SU-DHL-6 (cell line): ENCODE measurements around the gene STIMATE.

Source experiments
- H2AFZ ChIP-seq: fragments of 200-600 bp; sonication (generic); 2 replicates; pipeline ENCODE4 v1.6.1; 2014; ENCODE audit warnings: low read depth, mild to moderate bottlenecking, moderate library complexity, mixed read lengths, antibody characterized with exemption, low read length; ENCODE audit not compliant: severe bottlenecking
- H3F3A ChIP-seq: fragments of 200-600 bp; shearing (Covaris generic); 2 replicates; pipeline ENCODE4 v1.6.0; 2016; ENCODE audit warnings: antibody characterized with exemption, mild to moderate bottlenecking; ENCODE audit not compliant: insufficient read depth
- H3K27ac ChIP-seq: fragments of 200-600 bp; sonication (generic); 2 replicates; pipeline ENCODE4 v1.5.1; 2016; ENCODE audit warnings: low read depth, mild to moderate bottlenecking, low read length, moderate library complexity, mixed read lengths
- H3K27me3 ChIP-seq: fragments of 200-600 bp; sonication (generic), shearing (Covaris generic); 2 replicates; pipeline ENCODE4 v1.6.0; 2014; ENCODE audit warnings: mild to moderate bottlenecking, low read length
- H3K36me3 ChIP-seq: fragments of 200-600 bp; sonication (generic); 2 replicates; pipeline ENCODE4 v1.6.1; 2014; ENCODE audit warnings: mild to moderate bottlenecking, low read length, mixed read lengths
- H3K4me2 ChIP-seq: fragments of 300-600, 200-600 bp; shearing (Covaris generic), sonication (generic); 2 replicates; pipeline ENCODE4 v1.6.0; 2014; ENCODE audit warnings: low read length, low read depth, mild to moderate bottlenecking; ENCODE audit not compliant: poor library complexity, severe bottlenecking
- H3K4me3 ChIP-seq: fragments of 200-600 bp; sonication (generic); 2 replicates; pipeline ENCODE4 v1.5.1; 2014; ENCODE audit warnings: antibody characterized with exemption, low read length, mild to moderate bottlenecking, mixed read lengths; ENCODE audit not compliant: insufficient read depth, poor library complexity, severe bottlenecking
- H3K79me2 ChIP-seq: fragments of 200-600 bp; sonication (generic); 2 replicates; pipeline ENCODE4 v1.6.1; 2014; ENCODE audit warnings: mild to moderate bottlenecking, low read length, moderate library complexity; ENCODE audit not compliant: insufficient read depth
- H3K9ac ChIP-seq: fragments of 200-600 bp; sonication (generic); 2 replicates; pipeline ENCODE4 v1.7.0; 2014; ENCODE audit warnings: mild to moderate bottlenecking, low read length
- H3K9me2 ChIP-seq: fragments of 200-600 bp; sonication (generic); replicated peaks from 2 replicates; pipeline ENCODE4 v1.6.1; 2014; ENCODE audit warnings: low read length; ENCODE audit not compliant: insufficient read depth
- H3K9me3 ChIP-seq: fragments of 200-600 bp; sonication (generic); 2 replicates; pipeline ENCODE4 v1.6.1; 2014; ENCODE audit warnings: low read length, mixed read lengths; ENCODE audit not compliant: insufficient read depth
- H4K20me1 ChIP-seq: fragments of 200-600 bp; sonication (generic); 2 replicates; pipeline ENCODE4 v1.6.1; 2014; ENCODE audit warnings: low read depth, mild to moderate bottlenecking, antibody characterized with exemption, low read length, moderate library complexity, mixed read lengths
- CTCF ChIP-seq: fragments of 200-600 bp; sonication (generic); IDR thresholded peaks from one replicate; pipeline ENCODE4 v1.5.1; 2017; ENCODE audit warnings: antibody characterized with exemption, mild to moderate bottlenecking, low read length, moderate library complexity; ENCODE audit not compliant: insufficient read depth, poor library complexity, severe bottlenecking
- EZH2phosphoT487 ChIP-seq: fragments of 200-600 bp; sonication (generic), shearing (Covaris generic); conservative IDR thresholded peaks from 2 replicates; pipeline ENCODE4 v1.6.1; 2018; ENCODE audit warnings: mild to moderate bottlenecking, antibody characterized with exemption, low read length, moderate library complexity, mixed read lengths

Gene STIMATE

GRCh38 chr3:52824037-52824436 is 73.3 kb downstream of the STIMATE start:
- Histone ChIP-seq H3K36me3 (no peaks in the 10 kb centered on the region), H3K27me3 (no peaks in the 10 kb centered on the region), H3K9ac (no peak overlapping the region), H3F3A (no peaks in the 10 kb centered on the region), H3K9me3 (no peaks in the 10 kb centered on the region), H3K4me3 (no peak overlapping the region), H4K20me1 (no peaks in the 10 kb centered on the region), H2AFZ (no peak overlapping the region), H3K27ac (no peak overlapping the region), H3K4me2 (no peak overlapping the region), H3K79me2 (no peaks in the 10 kb centered on the region), H3K9me2 (no peaks in the 10 kb centered on the region)
- TF ChIP-seq CTCF (no peak), EZH2phosphoT487 (no peak)

GRCh38 chr3:52822363-52822762 is 75.0 kb downstream of the STIMATE start:
- Histone ChIP-seq H3K4me3 (no peak overlapping the region), H2AFZ (no peak overlapping the region), H3K9me2 (no peaks in the 10 kb centered on the region), H3F3A (no peaks in the 10 kb centered on the region), H3K36me3 (no peaks in the 10 kb centered on the region), H3K79me2 (no peaks in the 10 kb centered on the region), H3K9me3 (no peaks in the 10 kb centered on the region), H3K9ac (no peak overlapping the region), H3K27ac (no peak overlapping the region), H3K27me3 (no peaks in the 10 kb centered on the region), H4K20me1 (no peaks in the 10 kb centered on the region), H3K4me2 (no peak overlapping the region)
- no peak for TF ChIP-seq EZH2phosphoT487
- TF ChIP-seq CTCF = no peak

- H3F3A ChIP-seq = no peaks in the 10 kb centered on the region
- H4K20me1 ChIP-seq = no peaks in the 10 kb centered on the region
- TF ChIP-seq CTCF = peak; percentile 92
- no peak for TF ChIP-seq EZH2phosphoT487
- no peak overlapping the region for H3K9ac ChIP-seq
- no peaks in the 10 kb centered on the region for H3K9me2 ChIP-seq
- H3K27ac ChIP-seq = no peak overlapping the region
- no peak overlapping the region for H2AFZ ChIP-seq
- H3K36me3 ChIP-seq = no peaks in the 10 kb centered on the region
- H3K79me2 ChIP-seq = no peaks in the 10 kb centered on the region
- H3K4me3 ChIP-seq = no peak overlapping the region
- no peaks in the 10 kb centered on the region for H3K27me3 ChIP-seq
- no peak overlapping the region for H3K4me2 ChIP-seq
- no peaks in the 10 kb centered on the region for H3K9me3 ChIP-seq
These were observed 76.6 kb downstream of the STIMATE start for GRCh38 chr3:52820736-52821135.
